T follicular helper cell (primary cell): ENCODE measurements around the gene EGR1.
"Not testable (repeated sequence)": the region's sequence is repeated elsewhere in the genome, so short reads cannot be mapped to it uniquely, and the experiment has no call there.

Experiments
- DNase-seq: peaks from one replicate; pipeline ENCODE4 v3.0.0-alpha.2; 2020; ENCODE audit warnings: low read depth

EGR1 gene

DNA sequence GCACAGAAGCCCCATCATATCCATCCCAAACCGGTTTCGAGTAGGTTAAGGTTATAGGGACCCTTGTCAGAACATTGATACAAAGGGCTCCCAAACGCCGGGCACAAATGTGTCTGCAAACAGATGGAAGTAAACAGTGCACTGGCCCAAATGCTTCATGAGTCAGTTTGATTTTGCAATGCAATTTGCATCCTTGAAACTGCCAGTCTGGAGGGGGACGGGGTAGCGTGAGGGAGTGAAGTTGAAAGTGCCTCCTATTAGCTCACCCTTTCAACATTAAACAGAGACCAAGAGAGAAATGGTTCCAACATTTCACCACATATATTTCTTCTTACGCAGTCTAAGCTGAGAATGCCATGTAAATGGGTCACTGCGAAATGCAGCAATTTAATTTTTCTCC, 42.2 kb downstream of the EGR1 start:
- DNase-seq, result not testable (repeated sequence)

DNA sequence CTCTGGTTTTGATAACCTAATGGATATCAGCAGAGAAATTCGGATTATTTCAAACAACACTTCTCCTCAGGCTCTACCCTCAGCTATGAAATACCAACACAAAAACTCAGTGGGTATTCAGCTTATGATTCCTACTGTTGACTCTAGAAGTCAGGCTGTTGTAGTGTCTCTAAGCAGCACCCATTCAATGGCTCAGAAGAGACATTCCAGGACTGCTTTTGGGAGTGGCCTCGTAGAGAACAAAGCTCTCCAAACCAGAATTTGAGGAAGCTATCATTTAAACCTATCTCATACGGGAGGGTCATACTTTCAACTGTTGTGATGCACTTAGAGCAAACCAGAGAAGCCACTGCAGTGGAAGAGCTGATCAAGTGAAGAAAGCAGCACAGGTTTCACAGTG, 43.7 kb downstream of the EGR1 start:
- DNase-seq, result no peak

- DNase-seq, result no peak
Observed at GRCh38 chr5:138514021-138514420, 48.7 kb downstream of the EGR1 start.

DNA sequence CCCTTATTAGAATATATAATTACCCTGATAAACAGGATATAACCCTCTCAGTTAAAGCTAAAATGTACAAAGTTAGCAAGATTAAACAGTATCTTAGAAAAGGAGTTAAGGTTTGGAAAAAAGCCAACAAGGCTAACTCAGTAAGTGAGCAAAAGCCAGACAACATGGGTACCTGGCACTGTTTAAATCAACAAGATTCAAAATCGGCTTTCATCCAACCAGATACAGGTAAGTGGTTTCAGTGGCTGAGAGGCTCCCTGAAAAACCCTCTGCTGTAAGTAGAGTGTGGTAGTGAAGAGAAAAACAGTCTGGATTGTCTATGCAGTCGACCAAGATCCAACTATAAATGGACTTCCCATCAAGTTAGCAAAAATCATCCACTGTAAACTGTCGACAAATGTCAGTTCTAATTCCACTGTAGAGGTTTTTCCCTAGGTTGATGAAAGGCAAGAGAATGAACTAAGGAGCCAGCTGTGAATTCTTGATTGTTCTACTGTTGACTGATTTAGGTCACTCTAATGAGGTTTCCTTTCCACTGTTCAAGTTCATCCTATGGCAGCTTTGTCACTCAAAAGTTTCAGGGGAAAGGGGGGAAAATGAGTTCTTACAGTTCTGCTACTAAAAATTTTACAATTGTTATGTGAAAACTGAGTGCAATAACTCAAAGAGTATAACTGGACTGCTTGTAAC, 50.4 kb downstream of the EGR1 start:
- no peak for DNase-seq

- no peak for DNase-seq
Observed at GRCh38 chr5:138517437-138517836, 52.2 kb downstream of the EGR1 start.
